Adrenal gland (tissue), 12 donors: ENCODE measurements around the gene RIMKLA. TPM values are rescaled to one million over a fixed set of nuclear protein-coding genes. Genes with fewer than 3 reads are reported as not detected.

Experiments used
- DNase-seq, 7 donors: peaks; one replicate each; pipeline ENCODE4 v3.0.0-alpha.2; 2019 to 2020
- H3K27ac ChIP-seq, 5 donors: fragments of 200-600 bp; sonication (generic) in 4 of 5; 1 replicate in 3 of 5; 2 replicates in 2 of 5; pipeline versions ENCODE4 v1.5.1 to v1.8.0; 2016 to 2020; ENCODE audit warnings: mild to moderate bottlenecking in 1 of 5
- H3K27me3 ChIP-seq: fragments of 200-600 bp; 2 replicates; pipeline ENCODE4 v1.8.0; 2021
- H3K36me3 ChIP-seq, 2 donors: fragments of 200-600 bp; replicated peaks in 1 of 2; 1 replicate in 1 of 2; 2 replicates in 1 of 2; pipeline versions ENCODE4 v1.5.1 to v1.8.0; 2018 to 2022
- H3K4me1 ChIP-seq, 2 donors: fragments of 200-600 bp; replicated peaks in 1 of 2; 1 replicate in 1 of 2; 2 replicates in 1 of 2; pipeline versions ENCODE4 v1.5.1 to v1.8.0; 2018 to 2021
- H3K4me3 ChIP-seq, 4 donors: fragments of 200-600 bp; sonication (generic) in 3 of 4; one replicate each; pipeline ENCODE4 v1.5.1; 2016 to 2018
- H3K9me3 ChIP-seq, 3 donors: fragments of 200-600 bp; sonication (generic) in 1 of 3; replicated peaks in 1 of 3; 1 replicate in 2 of 3; 2 replicates in 1 of 3; pipeline versions ENCODE4 v1.5.1 to v1.8.0; 2016 to 2021
- POLR2A ChIP-seq, 2 donors: fragments of 450-650 bp; IDR thresholded peaks; one replicate each; pipeline ENCODE4 v1.6.1; 2017; ENCODE audit warnings: antibody characterized with exemption in 2 of 2, mild to moderate bottlenecking in 2 of 2, moderate library complexity in 1 of 2
- WGBS, 4 donors: extraction: QIAGEN DNeasy Blood & Tissue Kit in 2 of 4; methylation state at CpG; one replicate each; pipeline versions ENCODE4 v1.1.5 to v1.1.7; 2013 to 2017; 5-methylcytosine and 5-hydroxymethylcytosine counted together
- intact Hi-C, 2 donors: fragments of 100-400 bp; cut with DNase I; formaldehyde crosslinking; loops; one replicate each; pipeline versions ENCODE4 v1.14.1 to v1.15.0; 2022 to 2023
- polyA plus RNA-seq, 3 donors: library from polyadenylated mRNA; stranded (reverse); fragments of 200-250 nt in 2 of 3; fragments of 350-450 nt in 1 of 3; fragmentation: Illumina TruSeq in 1 of 3; extraction: RNeasy Lipid Tissue Mini Kit (QIAGEN cat#74804) in 1 of 3; gene quantifications; one replicate each; pipeline ENCODE4 v1.2.3, GENCODE V29; 2013 to 2014
- total RNA-seq, 9 donors: library from RNA; depleted of rRNA in 4 of 9; stranded (reverse); fragments of >200 nt in 4 of 9; fragments of 120-200 nt in 1 of 9; fragmentation: NEBNext Ultra II Directional in 1 of 9; extraction: Animal tissue kit (Norgen Biotek cat#: 25700) in 1 of 9; gene quantifications; one replicate each; pipeline versions ENCODE4 v1.1.0 to v1.2.4, GENCODE V29; 2013 to 2023
- TF ChIP-seq, protein P1 (sequence below), 6 experiments: fragments of 450-650 bp in 4 of 6; fragments of 200-600 bp in 2 of 6; sonication (generic) in 1 of 6; IDR thresholded peaks; 1 replicate in 5 of 6; 2 replicates in 1 of 6; pipeline versions ENCODE4 v1.5.1 to v1.8.0; 2016 to 2021; ENCODE audit warnings: antibody characterized with exemption in 6 of 6, mild to moderate bottlenecking in 2 of 6, moderate library complexity in 1 of 6
- donor health status: healthy with polysubstance abuse.
- donor health status: Bipolar disorder and iron deficiency.
- donor health status: DM: yes; HTN: yes; CAD: no.
- donor health status: DM: no; HTN: no; CAD: no.
- donor health status: DM: no; HTN: no; CAD: no.
- donor health status: DM: yes; HTN: yes; CAD: no.

Gene RIMKLA
- total and polyA plus RNA-seq, 12 donors = 0.07 to 4.0 (median 0.35) TPM

DNA sequence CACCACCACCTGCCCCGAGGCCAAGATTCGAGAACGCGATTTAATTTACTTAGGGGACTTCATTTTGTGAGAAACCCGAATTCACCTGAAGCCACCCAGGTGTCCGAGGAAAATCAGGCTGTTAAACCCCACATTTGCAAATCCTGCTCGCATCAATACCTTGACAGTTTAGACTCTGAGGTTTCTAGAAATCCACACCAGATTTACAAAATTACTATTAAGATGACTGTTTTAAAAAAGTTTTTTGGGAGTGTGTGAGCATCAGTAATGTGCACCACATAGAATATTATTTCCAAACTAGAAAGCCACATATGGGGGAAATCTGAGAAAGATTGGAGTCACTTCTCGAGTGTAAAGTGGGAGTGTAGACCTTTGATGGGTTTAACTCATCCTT is 685 bp downstream of the RIMKLA start:
- Histone ChIP-seq H3K9me3 (no peaks in the 10 kb centered on the region), H3K4me1 (peaks cover 5 to 12% of the 10 kb centered on the region in 2 donors), H3K27ac (no peak overlapping the region), H3K36me3 (no peaks in the 10 kb centered on the region), H3K4me3 (peak overlapping the region in 1 of 4 donors; percentile 71), H3K27me3 (peaks cover 26% of the 10 kb centered on the region)
- intact Hi-C loops = no loop called here
- TF ChIP-seq POLR2A (IDR thresholded peaks at IDR 0.05) = no peak
- TF ChIP-seq, protein P1, sequence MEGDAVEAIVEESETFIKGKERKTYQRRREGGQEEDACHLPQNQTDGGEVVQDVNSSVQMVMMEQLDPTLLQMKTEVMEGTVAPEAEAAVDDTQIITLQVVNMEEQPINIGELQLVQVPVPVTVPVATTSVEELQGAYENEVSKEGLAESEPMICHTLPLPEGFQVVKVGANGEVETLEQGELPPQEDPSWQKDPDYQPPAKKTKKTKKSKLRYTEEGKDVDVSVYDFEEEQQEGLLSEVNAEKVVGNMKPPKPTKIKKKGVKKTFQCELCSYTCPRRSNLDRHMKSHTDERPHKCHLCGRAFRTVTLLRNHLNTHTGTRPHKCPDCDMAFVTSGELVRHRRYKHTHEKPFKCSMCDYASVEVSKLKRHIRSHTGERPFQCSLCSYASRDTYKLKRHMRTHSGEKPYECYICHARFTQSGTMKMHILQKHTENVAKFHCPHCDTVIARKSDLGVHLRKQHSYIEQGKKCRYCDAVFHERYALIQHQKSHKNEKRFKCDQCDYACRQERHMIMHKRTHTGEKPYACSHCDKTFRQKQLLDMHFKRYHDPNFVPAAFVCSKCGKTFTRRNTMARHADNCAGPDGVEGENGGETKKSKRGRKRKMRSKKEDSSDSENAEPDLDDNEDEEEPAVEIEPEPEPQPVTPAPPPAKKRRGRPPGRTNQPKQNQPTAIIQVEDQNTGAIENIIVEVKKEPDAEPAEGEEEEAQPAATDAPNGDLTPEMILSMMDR (IDR thresholded peaks at IDR 0.05) = no peak
- 18 to 39% (median 21%) methylated on average over 3 to 8 of the region's 8 CpGs for WGBS, 4 donors
- no peak for DNase-seq

DNA sequence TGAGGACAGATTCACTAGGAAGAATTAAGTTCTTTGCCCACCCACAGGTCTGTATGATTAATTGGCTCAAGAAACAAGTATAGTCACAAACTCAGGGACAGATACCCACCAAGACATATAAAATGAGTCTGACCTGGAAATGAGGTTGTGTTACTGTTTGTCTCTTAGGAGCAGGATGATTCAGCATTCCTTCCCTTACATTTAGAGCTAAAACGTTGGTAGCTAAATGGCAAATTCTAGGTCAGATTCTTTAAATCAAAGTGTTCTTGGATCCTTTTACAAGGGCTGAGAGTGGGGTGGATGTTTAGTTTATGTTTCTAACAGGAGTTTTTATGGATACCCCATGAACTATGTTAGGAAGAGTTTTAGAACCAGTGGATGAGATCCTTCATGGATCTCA is 4.7 kb downstream of the RIMKLA start:
- peaks cover under 1 to 6% of the 10 kb centered on the region in 2 donors for H3K4me1 ChIP-seq
- H3K9me3 ChIP-seq = no peaks in the 10 kb centered on the region
- TF ChIP-seq, protein P1 (IDR thresholded peaks at IDR 0.05) = no peak
- no peak for TF ChIP-seq POLR2A (IDR thresholded peaks at IDR 0.05)
- no peaks in the 10 kb centered on the region for H3K36me3 ChIP-seq
- H3K27ac ChIP-seq = no peak overlapping the region
- H3K4me3 ChIP-seq = no peak overlapping the region
- 0 to 25% (median 16%) methylated on average over 1 of the region's 1 CpG for WGBS, 4 donors
- intact Hi-C loops = no loop called here
- no peak for DNase-seq
- H3K27me3 ChIP-seq = peaks cover 26% of the 10 kb centered on the region

DNA sequence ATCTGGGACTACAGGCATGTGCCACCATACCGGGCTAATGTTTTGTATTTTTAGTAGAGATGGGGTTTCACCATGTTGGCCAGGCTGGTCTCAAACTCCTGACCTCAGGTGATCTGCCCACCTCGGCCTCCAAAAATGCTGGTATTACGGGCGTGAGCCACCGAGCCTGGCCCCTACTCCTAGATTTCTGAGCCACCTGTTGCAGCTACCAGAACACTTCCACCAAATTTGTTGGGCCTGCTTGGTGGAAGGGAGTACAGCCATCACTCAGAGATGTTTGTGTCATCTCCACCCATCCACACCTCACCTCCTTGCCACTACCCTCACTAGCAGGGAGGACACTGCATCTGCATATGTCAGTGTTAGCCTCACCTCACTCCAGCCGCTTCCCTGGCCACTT is 5.5 kb downstream of the RIMKLA start:
- H3K4me3 ChIP-seq = no peak overlapping the region
- no peaks in the 10 kb centered on the region for H3K36me3 ChIP-seq
- intact Hi-C loops = no loop called here
- TF ChIP-seq POLR2A (IDR thresholded peaks at IDR 0.05) = no peak
- TF ChIP-seq, protein P1 (IDR thresholded peaks at IDR 0.05) = no peak
- H3K4me1 ChIP-seq = peaks cover 0 to 3% of the 10 kb centered on the region in 2 donors
- 89 to 94% (median 91%) methylated on average over 6 of the region's 6 CpGs for WGBS, 4 donors
- no peak for DNase-seq
- H3K27me3 ChIP-seq = peaks cover 25% of the 10 kb centered on the region
- H3K27ac ChIP-seq = no peak overlapping the region
- H3K9me3 ChIP-seq = no peaks in the 10 kb centered on the region

DNA sequence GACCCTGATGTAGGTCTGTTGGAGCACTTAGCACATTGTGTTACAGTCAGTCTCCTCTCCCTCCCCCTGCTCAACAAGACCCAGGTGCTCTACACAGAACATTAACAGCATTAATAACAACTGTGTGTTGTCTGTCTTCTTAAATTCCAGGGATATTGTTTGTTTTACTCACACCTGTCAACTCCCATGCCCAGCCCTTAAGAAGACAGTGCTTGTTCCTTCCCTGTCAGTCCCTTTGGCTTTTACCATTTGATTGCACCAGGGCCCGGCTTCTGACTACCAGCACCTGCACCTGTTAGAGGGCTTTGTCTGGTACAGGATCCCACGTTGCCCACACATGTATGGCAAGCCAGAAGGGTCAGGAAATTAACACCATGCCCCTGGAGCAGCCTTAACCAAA is 11.7 kb downstream of the RIMKLA start:
- no peak overlapping the region for H3K4me3 ChIP-seq
- no peak for DNase-seq
- no peaks in the 10 kb centered on the region for H3K9me3 ChIP-seq
- WGBS, 4 donors = 75 to 87% (median 82%) methylated on average over 2 of the region's 2 CpGs
- no peaks in the 10 kb centered on the region for H3K4me1 ChIP-seq
- H3K27me3 ChIP-seq = no peaks in the 10 kb centered on the region
- no peak for TF ChIP-seq POLR2A (IDR thresholded peaks at IDR 0.05)
- no peak overlapping the region for H3K27ac ChIP-seq
- no peaks in the 10 kb centered on the region for H3K36me3 ChIP-seq
- intact Hi-C loops = no loop called here
